ENCODE measurements around the gene CCDC171.
A peak's percentile ranks its signal among the peaks of the same experiment; 100 is the strongest.

GRCh38 chr9:15552636-15553527, at the start of gene CCDC171:
- TF ChIP-seq CTCF (IDR thresholded peaks at IDR 0.05) = no peak
- TF ChIP-seq POLR2A (IDR thresholded peaks at IDR 0.05) = peak in 1 of 2 donors; percentile 24
- no peak for TF ChIP-seq POLR2AphosphoS5 (IDR thresholded peaks at IDR 0.05)

All from suprapubic skin (tissue), 4 donors.